GM12891 (cell line): Measurements from ENCODE around the gene RTL5.

Source experiments
- PAX5 ChIP-seq: IDR thresholded peaks from 2 replicates; pipeline ENCODE4 v1.6.1; 2011; ENCODE audit warnings: low read length, moderate library complexity, mild to moderate bottlenecking; ENCODE audit not compliant: insufficient read depth, severe bottlenecking
- POLR2A ChIP-seq: IDR thresholded peaks from 2 replicates; pipeline ENCODE4 v1.6.1; 2011; ENCODE audit warnings: low read depth, low read length, control low read depth
- POLR2AphosphoS5 ChIP-seq: IDR thresholded peaks from 2 replicates; pipeline ENCODE4 v1.6.1; 2011; ENCODE audit warnings: low read depth, low read length, control low read depth
- TAF1 ChIP-seq: IDR thresholded peaks from 2 replicates; pipeline ENCODE4 v1.6.1; 2011; ENCODE audit warnings: low read depth, low read length, control low read depth

DNA sequence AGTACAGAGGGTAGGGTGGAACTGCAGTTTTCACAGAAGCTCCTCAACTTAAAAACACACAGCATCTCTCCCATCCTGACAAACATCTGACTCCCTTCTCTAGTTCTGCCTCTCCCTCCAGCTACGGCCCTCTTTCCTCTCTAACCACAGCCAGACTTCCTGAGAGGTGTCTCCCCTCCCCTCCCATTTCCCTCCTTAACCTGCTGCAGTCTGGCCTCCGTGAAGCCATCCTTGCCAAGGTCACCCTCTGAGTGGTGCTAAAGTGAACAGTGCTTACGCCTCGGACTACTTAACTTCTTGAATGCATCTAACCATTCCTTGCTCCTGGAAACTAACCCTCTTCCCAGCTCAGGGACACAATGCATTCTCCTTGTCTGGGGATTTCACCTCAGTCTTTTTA lies 53.3 kb downstream of the RTL5 start:
- TF ChIP-seq TAF1, result no peak
- TF ChIP-seq POLR2A, result no peak
- no peak for TF ChIP-seq POLR2AphosphoS5
- TF ChIP-seq PAX5, result no peak
